RWPE1 (cell line): ENCODE results near the gene CLDND2.

ENCODE experiments used
- CTCF ChIA-PET: fragments of 350-600 bp; sonication (Branson Sonifier 250); formaldehyde crosslinking; extraction: SDS; loops from one replicate; lab custom pipeline; 2021; lab: Yijun Ruan, JAX
- POLR2A ChIA-PET: fragments of 400-600 bp; formaldehyde crosslinking; extraction: SDS; loops from one replicate; lab custom pipeline; 2020; ENCODE audit warnings: antibody characterized with exemption; ENCODE audit not compliant: low non-redundant PET; lab: Yijun Ruan, JAX
- DNase-seq: peaks from one replicate; pipeline ENCODE4 v3.0.0; 2012; ENCODE audit warnings: low spot score
- H3K27ac ChIP-seq: fragments of 450-650 bp; 2 replicates; pipeline ENCODE4 v1.5.1; 2017
- TF ChIP-seq, protein P1 (sequence below): fragments of 450-650 bp; conservative IDR thresholded peaks from 2 replicates; pipeline ENCODE4 v1.5.1; 2017; ENCODE audit warnings: low read depth, mild to moderate bottlenecking

The CLDND2 gene

DNA sequence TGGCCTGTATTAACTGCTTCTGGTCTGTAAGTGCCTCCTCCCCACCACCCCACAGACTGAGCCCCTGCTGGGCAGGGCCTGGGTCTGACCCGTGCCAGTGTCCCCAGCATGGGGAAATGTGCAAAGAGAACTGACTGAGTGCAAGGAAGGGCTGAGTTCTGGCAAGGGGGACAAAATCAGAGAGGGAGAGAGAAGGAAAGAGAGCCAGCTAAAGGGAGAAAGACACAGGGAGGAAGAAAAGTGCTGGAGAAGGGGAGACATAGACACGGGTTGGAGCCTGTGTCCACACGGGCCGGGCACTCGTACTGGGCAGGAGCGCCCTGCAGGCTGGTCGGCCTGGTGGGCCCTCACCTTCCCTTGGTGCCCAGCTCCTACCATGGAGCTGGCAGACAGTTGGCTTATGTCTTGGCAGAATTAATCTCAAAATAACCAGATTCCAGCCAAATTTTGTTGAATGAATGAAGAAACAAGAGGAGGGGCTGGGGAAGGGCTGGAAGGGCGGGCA, 2.4 kb upstream of the CLDND2 start:
- CTCF ChIA-PET: no interaction called here
- POLR2A ChIA-PET: no interaction called here
- DNase-seq: no peak
- TF ChIP-seq, protein P1, sequence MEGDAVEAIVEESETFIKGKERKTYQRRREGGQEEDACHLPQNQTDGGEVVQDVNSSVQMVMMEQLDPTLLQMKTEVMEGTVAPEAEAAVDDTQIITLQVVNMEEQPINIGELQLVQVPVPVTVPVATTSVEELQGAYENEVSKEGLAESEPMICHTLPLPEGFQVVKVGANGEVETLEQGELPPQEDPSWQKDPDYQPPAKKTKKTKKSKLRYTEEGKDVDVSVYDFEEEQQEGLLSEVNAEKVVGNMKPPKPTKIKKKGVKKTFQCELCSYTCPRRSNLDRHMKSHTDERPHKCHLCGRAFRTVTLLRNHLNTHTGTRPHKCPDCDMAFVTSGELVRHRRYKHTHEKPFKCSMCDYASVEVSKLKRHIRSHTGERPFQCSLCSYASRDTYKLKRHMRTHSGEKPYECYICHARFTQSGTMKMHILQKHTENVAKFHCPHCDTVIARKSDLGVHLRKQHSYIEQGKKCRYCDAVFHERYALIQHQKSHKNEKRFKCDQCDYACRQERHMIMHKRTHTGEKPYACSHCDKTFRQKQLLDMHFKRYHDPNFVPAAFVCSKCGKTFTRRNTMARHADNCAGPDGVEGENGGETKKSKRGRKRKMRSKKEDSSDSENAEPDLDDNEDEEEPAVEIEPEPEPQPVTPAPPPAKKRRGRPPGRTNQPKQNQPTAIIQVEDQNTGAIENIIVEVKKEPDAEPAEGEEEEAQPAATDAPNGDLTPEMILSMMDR: no peak
- H3K27ac ChIP-seq: no peak overlapping the region

DNA sequence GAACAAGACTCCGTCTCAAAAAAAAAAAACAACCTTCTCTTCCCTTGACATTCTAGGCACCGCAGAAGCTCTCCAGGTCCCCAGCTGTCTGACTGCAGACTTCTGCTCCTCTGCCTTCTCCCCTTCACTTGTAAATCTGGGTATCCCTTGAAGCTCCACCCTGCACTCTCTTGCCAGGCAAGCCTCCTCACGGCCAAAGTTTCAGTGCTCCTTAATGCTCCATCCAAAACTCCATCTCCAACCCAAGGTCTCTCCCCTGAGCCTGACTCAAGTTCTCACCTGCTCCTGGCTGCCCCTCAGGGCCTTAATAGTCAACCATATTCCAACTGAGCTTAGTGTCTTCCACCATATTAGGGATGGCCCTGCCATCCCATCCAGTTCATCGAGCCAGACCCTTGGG, 1.4 kb upstream of the CLDND2 start:
- ChIA-PET POLR2A (interaction anchor here (0.6 kb wide), 1 partner anchor 20 kb away, joined by 3 read pairs; the partner anchor contains the start of gene C19orf84), CTCF (no interaction called here)
- no peak overlapping the region for H3K27ac ChIP-seq
- TF ChIP-seq, protein P1: no peak
- no peak for DNase-seq

DNA sequence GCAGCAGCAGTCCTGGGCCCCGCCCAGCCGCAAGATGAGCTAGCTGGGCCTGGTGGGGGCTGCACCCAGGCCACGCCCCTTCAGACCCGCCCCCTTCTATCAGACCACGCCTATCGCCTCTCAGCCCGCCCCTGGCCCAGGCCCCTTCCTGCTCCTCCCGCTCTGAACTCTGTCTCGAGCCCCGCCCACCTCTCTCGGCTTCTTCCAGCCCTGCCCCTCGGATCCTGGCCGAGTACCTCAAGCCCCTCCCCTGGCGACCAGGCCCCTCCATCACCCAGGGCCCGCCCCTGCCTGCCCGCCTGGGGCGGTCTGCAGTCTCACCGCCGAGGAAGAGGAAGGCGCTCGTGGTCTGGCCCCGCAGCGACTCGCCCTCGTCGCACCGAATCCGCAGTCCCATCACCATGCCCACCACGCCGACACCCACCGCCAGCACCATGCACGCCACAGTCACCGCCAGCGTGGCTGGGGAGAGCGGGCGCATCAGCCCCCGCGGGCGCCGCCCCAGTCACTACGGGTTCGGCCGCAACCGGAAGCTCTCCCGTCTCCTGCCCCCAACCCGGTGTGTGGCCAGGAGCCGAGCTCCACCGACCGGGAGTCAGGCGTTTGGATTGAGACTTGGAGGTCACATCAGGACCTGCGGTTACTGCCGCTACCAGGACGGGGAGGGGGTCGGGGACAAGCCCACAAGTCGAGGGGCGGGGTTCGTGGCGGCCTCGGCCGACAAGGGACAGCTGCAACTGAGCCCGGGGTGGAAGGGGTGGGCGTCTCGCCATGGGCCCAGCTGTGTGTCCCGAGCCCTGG, 1.0 kb downstream of the CLDND2 start:
- TF ChIP-seq, protein P1: no peak
- DNase-seq: peak; percentile 95
- POLR2A ChIA-PET: interaction anchor here (0.5 to 0.7 kb wide), 2 partner anchors 28 kb away, joined by 4 to 11 read pairs; no protein-coding TSS in a partner anchor
- CTCF ChIA-PET: no interaction called here
- H3K27ac ChIP-seq: peak overlapping the region; percentile 93

DNA sequence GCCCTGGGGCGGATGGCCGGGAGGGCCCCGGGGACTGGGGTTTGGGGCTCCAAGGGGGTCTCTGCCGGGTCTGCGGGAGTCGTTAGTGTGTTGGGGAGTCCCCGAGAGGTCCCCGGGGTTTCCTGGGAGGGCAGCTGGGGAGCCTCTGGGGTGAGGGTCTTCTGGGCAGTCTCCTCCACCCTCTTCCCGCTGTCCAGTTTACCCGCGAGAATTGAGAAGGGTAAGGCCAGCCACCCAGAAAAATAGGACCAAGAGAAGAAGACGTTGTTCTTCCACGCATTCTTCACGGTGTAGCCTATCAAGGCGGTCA, 1.6 kb downstream of the CLDND2 start:
- peak overlapping the region; percentile 93 for H3K27ac ChIP-seq
- ChIA-PET CTCF (no interaction called here), POLR2A (interaction anchor here (0.7 kb wide), 1 partner anchor 28 kb away, joined by 4 read pairs; no protein-coding TSS in a partner anchor)
- TF ChIP-seq, protein P1: no peak
- DNase-seq: no peak

DNA sequence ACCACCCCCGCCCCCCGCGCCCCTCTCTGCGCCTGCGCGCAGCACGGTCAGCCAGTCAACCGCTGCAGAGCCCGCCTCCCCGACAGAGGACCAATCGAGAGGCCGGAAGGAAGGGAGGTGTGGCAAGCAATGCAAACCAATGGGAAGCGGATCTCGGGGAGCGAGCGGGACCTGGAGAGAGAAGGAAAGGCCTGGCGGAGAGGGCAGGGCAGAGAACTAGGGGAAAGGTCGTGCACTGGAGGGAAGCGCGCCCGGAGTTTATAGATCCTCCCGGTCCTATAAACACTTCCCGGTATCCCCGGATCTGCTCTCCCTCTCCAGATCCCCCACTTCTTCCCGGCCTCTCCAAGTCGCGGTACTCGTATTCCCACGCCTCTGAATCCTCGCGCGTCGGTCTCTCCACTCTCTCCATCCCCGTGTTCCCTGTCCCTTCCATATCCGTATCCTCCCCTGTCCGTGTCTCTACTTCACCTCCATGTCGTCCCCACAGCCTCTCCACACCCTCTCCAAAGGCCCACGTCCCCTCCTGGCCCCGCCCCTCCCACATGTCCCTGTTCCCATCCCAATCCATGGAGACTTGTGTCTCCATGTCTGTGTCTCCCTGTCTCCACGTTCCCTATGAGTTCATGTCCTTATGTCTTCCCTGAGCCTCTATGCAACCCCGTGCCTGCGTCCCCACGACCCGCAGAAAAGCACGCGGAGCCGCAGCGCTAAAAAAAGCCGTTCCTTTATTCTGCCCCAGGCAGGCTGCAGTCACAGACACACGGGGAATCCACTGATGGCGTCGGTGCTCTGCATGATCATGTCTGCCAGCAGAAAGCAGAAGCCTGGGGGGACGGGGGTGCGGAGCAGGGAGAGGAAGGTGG, 2.2 kb downstream of the CLDND2 start:
- CTCF ChIA-PET: interaction anchor here (0.7 kb wide), 1 partner anchor 58 kb away, joined by 3 read pairs; no protein-coding TSS in a partner anchor
- POLR2A ChIA-PET: no interaction called here
- H3K27ac ChIP-seq: peak overlapping the region; percentile 93
- TF ChIP-seq, protein P1: no peak
- peak; percentile 96 for DNase-seq

DNA sequence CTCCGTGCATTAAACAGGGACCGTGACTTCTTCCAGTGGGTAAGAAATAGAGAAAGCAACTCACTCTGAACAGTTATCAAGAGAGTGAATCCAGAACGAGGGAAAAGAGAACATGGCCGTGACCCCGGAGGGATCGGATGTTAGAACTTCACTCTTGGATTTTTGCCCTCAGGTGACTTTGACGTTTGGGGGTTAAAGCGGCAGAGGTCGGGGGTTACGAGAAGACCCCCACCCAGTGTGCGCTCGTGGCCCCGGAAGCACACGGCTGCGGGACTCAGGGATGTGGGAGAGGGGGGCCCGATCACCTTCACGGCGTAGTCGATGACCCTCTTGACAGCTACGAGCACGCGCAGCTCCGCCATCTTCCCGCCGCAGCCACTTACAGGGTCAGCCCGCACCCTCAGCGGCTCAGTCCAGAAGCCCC, 2.8 kb downstream of the CLDND2 start, which contains the start of gene ETFB:
TSS of gene ETFB (minus strand) at position 424 of the 424 bp plus-strand sequence. CDS start at position 362, 62 bp downstream.
- ChIA-PET CTCF (interaction anchor here (0.7 kb wide), 1 partner anchor 57 kb away, joined by 3 read pairs; no protein-coding TSS in a partner anchor), POLR2A (interaction anchor here (1.1 kb wide), 1 partner anchor 27 kb away, joined by 4 read pairs; no protein-coding TSS in a partner anchor)
- TF ChIP-seq, protein P1: no peak
- peak within 1 kb of the TSS; percentile 93 for H3K27ac ChIP-seq
- DNase-seq: no peak
